ENCODE results near the gene GIPC2. TPM values are rescaled to one million over a fixed set of nuclear protein-coding genes. Genes with fewer than 3 reads are reported as not detected.

The GIPC2 gene
- total RNA-seq, 1 donor from 2014 or later: 1.6 TPM

GRCh38 chr1:78165816-78166215, 120.0 kb downstream of the GIPC2 start:
- no peaks in the 10 kb centered on the region for H3K27me3 ChIP-seq (ENCODE audit: control insufficient read depth, insufficient read depth, low read length)
- DNase-seq (ENCODE audit: low read depth): no peak
- TF ChIP-seq CTCF (IDR thresholded peaks at IDR 0.05; ENCODE audit: insufficient read depth, low read length, poor library complexity, severe bottlenecking): no peak
- no peaks in the 10 kb centered on the region for H3K36me3 ChIP-seq (ENCODE audit: control insufficient read depth, insufficient read depth, low read length)
- H3K4me3 ChIP-seq (ENCODE audit: low read depth, low read length): no peak overlapping the region

- TF ChIP-seq CTCF (IDR thresholded peaks at IDR 0.05; ENCODE audit: insufficient read depth, low read length, poor library complexity, severe bottlenecking): no peak
- Histone ChIP-seq H3K36me3 (ENCODE audit: control insufficient read depth, insufficient read depth, low read length) (no peaks in the 10 kb centered on the region), H3K27me3 (ENCODE audit: control insufficient read depth, insufficient read depth, low read length) (no peaks in the 10 kb centered on the region), H3K4me3 (ENCODE audit: low read depth, low read length) (no peak overlapping the region)
- no peak for DNase-seq (ENCODE audit: low read depth)
Measured at GRCh38 chr1:78168306-78168705, 122.5 kb downstream of the GIPC2 start.

- no peak for TF ChIP-seq CTCF (IDR thresholded peaks at IDR 0.05; ENCODE audit: insufficient read depth, low read length, poor library complexity, severe bottlenecking)
- no peak for DNase-seq (ENCODE audit: low read depth)
- H3K27me3 ChIP-seq (ENCODE audit: control insufficient read depth, insufficient read depth, low read length): no peaks in the 10 kb centered on the region
- H3K36me3 ChIP-seq (ENCODE audit: control insufficient read depth, insufficient read depth, low read length): no peaks in the 10 kb centered on the region
- no peak overlapping the region for H3K4me3 ChIP-seq (ENCODE audit: low read depth, low read length)
Measured at GRCh38 chr1:78170859-78171258, 125.1 kb downstream of the GIPC2 start.

- Histone ChIP-seq H3K4me3 (ENCODE audit: low read depth, low read length) (no peak overlapping the region), H3K36me3 (ENCODE audit: control insufficient read depth, insufficient read depth, low read length) (no peaks in the 10 kb centered on the region), H3K27me3 (ENCODE audit: control insufficient read depth, insufficient read depth, low read length) (no peaks in the 10 kb centered on the region)
- no peak for TF ChIP-seq CTCF (IDR thresholded peaks at IDR 0.05; ENCODE audit: insufficient read depth, low read length, poor library complexity, severe bottlenecking)
- no peak for DNase-seq (ENCODE audit: low read depth)
Measured at GRCh38 chr1:78171736-78172590, 126.2 kb downstream of the GIPC2 start.

- TF ChIP-seq CTCF (IDR thresholded peaks at IDR 0.05; ENCODE audit: insufficient read depth, low read length, poor library complexity, severe bottlenecking): no peak
- H3K4me3 ChIP-seq (ENCODE audit: low read depth, low read length): no peak overlapping the region
- H3K27me3 ChIP-seq (ENCODE audit: control insufficient read depth, insufficient read depth, low read length): no peaks in the 10 kb centered on the region
- H3K36me3 ChIP-seq (ENCODE audit: control insufficient read depth, insufficient read depth, low read length): no peaks in the 10 kb centered on the region
- DNase-seq (ENCODE audit: low read depth): no peak
Measured at GRCh38 chr1:78176448-78176847, 130.7 kb downstream of the GIPC2 start.
